ENCODE measurements around the gene SOSTDC1. TPM values are rescaled to one million over a fixed set of nuclear protein-coding genes. Genes with fewer than 3 reads are reported as not detected.

SOSTDC1 gene
- total RNA-seq, 4 donors from 2014 or later, result not detected

GRCh38 chr7:16422917-16423316 lies 42.6 kb downstream of the SOSTDC1 start:
- TF ChIP-seq, protein P1, sequence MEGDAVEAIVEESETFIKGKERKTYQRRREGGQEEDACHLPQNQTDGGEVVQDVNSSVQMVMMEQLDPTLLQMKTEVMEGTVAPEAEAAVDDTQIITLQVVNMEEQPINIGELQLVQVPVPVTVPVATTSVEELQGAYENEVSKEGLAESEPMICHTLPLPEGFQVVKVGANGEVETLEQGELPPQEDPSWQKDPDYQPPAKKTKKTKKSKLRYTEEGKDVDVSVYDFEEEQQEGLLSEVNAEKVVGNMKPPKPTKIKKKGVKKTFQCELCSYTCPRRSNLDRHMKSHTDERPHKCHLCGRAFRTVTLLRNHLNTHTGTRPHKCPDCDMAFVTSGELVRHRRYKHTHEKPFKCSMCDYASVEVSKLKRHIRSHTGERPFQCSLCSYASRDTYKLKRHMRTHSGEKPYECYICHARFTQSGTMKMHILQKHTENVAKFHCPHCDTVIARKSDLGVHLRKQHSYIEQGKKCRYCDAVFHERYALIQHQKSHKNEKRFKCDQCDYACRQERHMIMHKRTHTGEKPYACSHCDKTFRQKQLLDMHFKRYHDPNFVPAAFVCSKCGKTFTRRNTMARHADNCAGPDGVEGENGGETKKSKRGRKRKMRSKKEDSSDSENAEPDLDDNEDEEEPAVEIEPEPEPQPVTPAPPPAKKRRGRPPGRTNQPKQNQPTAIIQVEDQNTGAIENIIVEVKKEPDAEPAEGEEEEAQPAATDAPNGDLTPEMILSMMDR (IDR thresholded peaks at IDR 0.05; ENCODE audit: low read depth), result no peak

DNA sequence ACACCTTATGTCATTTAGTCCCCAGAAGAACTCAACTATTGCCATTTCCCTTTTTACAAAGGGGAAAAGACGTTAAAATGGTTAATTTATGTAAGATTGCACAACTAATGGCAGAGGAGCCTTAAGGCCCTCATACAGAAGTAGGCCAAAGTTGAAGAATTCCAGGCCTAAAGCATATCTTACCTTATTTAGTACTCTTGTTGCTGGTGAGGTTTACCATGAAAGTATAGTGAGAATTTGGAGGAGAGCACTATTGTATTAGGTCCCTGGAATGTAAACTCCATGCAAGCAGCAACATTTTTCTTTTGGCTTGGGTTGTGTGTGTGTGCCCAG lies 43.5 kb downstream of the SOSTDC1 start:
- TF ChIP-seq, protein P1 (IDR thresholded peaks at IDR 0.05; ENCODE audit: low read depth), result no peak

GRCh38 chr7:16421333-16422102 lies 44.0 kb downstream of the SOSTDC1 start, which contains the start of gene CRPPA:
Gene CRPPA (minus strand): TSS chr7:16421538. CDS start chr7:16421322, 216 bp downstream.
- TF ChIP-seq, protein P1 (IDR thresholded peaks at IDR 0.05; ENCODE audit: low read depth), result no peak

- TF ChIP-seq, protein P1 (IDR thresholded peaks at IDR 0.05; ENCODE audit: low read depth), result no peak
Observed at GRCh38 chr7:16420649-16421332, 44.7 kb downstream of the SOSTDC1 start.

DNA sequence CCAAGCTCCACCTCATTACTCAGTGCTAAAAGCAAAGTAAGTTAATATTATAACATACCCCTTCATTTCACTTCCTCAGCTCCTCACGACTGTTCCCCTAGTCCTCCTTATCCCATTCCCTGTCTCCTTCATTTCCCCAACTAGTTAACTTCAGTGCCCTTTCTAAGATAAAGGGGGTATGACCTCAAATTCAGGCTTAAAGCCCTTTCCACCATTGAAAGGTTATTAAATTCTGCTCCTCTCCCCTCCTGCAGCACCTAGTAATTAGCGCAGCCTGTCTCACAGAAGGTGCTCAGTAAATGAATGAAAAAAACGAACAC lies 45.2 kb downstream of the SOSTDC1 start:
- TF ChIP-seq, protein P1 (IDR thresholded peaks at IDR 0.05; ENCODE audit: low read depth), result no peak

DNA sequence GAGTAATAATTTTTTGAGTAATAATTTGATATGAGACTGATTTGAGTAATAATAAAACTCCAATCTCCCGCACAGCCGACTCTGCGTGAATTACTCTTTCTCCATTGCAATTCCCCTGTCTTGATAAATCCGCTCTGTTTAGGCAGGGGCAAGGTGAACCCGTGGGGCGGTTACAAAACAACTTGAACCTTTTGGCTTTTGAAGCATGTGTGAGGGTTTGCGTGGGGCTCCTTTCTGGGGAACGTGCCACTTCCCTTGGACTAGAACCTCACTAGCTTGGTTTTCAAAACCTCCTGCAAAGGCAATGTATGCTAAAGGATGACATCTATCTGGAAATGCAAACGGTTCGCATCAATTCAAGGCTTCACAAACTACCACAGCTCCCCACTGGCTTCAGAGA lies 45.7 kb downstream of the SOSTDC1 start:
- TF ChIP-seq, protein P1 (IDR thresholded peaks at IDR 0.05; ENCODE audit: low read depth), result no peak

- TF ChIP-seq, protein P1 (IDR thresholded peaks at IDR 0.05; ENCODE audit: low read depth), result no peak
Observed at GRCh38 chr7:16419126-16419525, 46.4 kb downstream of the SOSTDC1 start.
